ENCODE data around the gene PLXNA4.
"Not testable (repeated sequence)": the region's sequence is repeated elsewhere in the genome, so short reads cannot be mapped to it uniquely, and the experiment has no call there.

PLXNA4 gene, protein sequence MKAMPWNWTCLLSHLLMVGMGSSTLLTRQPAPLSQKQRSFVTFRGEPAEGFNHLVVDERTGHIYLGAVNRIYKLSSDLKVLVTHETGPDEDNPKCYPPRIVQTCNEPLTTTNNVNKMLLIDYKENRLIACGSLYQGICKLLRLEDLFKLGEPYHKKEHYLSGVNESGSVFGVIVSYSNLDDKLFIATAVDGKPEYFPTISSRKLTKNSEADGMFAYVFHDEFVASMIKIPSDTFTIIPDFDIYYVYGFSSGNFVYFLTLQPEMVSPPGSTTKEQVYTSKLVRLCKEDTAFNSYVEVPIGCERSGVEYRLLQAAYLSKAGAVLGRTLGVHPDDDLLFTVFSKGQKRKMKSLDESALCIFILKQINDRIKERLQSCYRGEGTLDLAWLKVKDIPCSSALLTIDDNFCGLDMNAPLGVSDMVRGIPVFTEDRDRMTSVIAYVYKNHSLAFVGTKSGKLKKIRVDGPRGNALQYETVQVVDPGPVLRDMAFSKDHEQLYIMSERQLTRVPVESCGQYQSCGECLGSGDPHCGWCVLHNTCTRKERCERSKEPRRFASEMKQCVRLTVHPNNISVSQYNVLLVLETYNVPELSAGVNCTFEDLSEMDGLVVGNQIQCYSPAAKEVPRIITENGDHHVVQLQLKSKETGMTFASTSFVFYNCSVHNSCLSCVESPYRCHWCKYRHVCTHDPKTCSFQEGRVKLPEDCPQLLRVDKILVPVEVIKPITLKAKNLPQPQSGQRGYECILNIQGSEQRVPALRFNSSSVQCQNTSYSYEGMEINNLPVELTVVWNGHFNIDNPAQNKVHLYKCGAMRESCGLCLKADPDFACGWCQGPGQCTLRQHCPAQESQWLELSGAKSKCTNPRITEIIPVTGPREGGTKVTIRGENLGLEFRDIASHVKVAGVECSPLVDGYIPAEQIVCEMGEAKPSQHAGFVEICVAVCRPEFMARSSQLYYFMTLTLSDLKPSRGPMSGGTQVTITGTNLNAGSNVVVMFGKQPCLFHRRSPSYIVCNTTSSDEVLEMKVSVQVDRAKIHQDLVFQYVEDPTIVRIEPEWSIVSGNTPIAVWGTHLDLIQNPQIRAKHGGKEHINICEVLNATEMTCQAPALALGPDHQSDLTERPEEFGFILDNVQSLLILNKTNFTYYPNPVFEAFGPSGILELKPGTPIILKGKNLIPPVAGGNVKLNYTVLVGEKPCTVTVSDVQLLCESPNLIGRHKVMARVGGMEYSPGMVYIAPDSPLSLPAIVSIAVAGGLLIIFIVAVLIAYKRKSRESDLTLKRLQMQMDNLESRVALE (N-terminal part only)

GRCh38 chr7:132575982-132576720 is at the start of gene PLXNA4:
PLXNA4 (minus strand) TSS chr7:132576470; CDS start chr7:132508693, 67,777 bp downstream.
- DNase-seq (ENCODE audit: low read depth in 2 of 2), result no peak

DNA sequence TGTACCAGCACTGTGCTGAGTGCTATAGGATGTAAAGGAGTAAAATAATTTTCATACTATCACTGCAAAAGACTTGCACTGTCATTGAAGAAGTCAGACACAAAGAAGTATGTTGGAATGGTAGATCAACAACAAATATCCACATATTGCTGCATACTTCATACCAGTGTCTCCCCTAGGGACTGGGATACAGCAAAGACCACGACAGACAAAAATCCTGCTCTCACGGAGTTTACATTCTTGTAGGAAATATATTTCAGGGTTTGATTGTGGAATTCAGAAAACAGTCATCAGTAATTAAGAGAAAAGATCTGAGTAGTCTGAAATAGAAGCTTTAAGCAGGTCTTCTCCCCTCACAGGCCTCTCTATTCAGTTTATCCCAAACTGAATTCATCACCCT is 49.4 kb upstream of the PLXNA4 start:
- DNase-seq (ENCODE audit: low read depth in 2 of 2), result no peak

DNA sequence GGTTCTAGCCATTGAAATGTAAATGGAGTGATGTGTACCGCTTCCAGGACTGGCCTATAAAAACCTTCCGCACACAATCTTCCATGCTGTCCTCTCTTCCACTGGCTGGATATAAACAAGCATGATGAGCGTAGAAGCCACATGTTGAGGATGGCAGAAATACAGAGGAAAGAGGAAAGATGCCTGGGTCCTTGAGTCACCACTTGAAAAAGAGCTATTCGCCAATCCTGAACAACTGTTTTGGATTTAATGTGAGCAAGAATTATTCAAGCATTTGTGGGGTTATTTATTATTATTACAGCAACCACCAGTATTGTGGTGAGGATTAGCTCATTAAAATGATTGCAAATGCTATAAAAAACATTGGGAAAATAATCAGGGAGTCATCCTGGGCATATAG is 45.8 kb upstream of the PLXNA4 start:
- DNase-seq (ENCODE audit: low read depth in 2 of 2), result no peak

GRCh38 chr7:132619967-132620366 is 43.7 kb upstream of the PLXNA4 start:
- no peak for DNase-seq (ENCODE audit: low read depth in 2 of 2)

- no peak for DNase-seq (ENCODE audit: low read depth in 2 of 2)
Measured at GRCh38 chr7:132618956-132619305, 42.7 kb upstream of the PLXNA4 start.

GRCh38 chr7:132618271-132618955 is 42.1 kb upstream of the PLXNA4 start:
- no peak for DNase-seq (ENCODE audit: low read depth in 2 of 2)

DNA sequence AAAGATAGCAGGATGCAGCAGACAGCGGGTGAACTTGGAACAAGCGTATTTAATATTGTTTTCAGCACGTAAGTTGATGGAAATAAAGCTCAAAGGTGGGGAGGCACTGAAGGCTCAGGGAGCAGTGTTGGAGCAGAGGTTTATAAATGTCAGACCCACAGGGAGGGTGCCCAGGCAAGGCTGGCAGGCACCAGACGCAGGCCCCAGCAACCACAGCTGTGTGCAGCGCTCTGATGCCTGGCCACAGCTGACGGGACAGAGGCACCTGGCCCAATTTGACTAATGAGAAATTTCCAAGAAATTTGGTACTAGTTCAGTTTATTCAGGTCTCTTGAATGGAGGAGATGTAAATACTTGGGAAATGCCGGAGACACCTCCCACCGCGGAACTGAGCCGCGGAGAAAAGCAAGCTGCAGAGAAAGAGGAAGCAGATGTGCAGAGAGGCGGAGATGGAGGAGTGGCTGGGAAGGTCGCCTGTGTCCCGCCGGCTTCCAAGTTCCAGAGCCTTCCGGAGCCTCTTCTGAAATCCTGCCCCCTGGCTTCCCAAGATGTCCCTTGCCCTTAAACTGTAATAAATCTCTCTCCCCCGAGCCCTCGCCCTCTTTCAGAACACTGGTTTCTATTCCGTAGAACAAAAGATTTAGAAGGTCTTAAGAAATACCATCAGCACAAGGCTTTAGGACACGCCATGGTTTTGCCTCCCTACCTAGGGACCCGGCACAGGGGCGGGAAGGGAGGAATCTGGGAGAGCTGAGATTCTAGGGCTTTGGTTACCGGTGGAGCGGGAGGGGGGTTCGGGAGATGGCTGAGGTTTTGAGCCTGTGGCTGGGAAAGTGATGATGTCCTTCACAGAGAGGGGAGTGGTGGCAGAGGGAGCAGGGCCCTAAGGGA is 38.4 kb upstream of the PLXNA4 start:
- no peak for DNase-seq (ENCODE audit: low read depth in 2 of 2)

- no peak for DNase-seq (ENCODE audit: low read depth in 2 of 2)
Measured at GRCh38 chr7:132613737-132614136, 37.5 kb upstream of the PLXNA4 start.

- no peak for DNase-seq (ENCODE audit: low read depth in 2 of 2)
Measured at GRCh38 chr7:132610995-132611394, 34.7 kb upstream of the PLXNA4 start.

DNA sequence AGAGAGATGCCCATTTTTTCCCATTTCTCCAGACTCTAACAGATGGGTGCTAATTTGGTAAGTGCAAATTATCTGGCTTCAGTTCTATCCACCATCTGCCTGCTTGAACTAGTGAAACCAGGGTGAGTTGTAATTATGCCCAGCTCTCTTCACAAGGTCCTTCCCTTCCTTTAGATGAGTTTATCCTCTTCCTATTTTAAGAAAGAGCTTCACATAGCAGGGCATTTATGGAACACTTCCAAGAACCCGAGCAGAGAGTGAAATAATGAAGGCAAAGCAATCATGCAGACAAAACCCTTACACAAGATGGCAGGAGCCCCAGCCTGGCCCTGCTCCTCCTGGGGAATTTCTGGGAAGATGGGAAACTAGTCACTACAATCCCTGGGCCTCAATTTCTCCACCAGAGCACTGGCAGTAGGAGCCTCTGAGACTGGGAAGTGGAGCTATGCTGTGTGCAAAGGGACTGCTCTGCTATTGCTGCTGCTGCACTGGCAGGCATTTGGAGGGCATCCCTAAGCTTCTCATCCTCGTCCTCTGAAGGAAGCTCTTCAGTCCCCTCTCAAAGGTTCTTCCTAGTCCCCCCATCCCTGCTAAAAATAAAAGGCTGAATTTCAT is 33.7 kb upstream of the PLXNA4 start:
- DNase-seq (ENCODE audit: low read depth in 2 of 2), result no peak

GRCh38 chr7:132609222-132609621 is 33.0 kb upstream of the PLXNA4 start:
- DNase-seq (ENCODE audit: low read depth in 2 of 2), result no peak

DNA sequence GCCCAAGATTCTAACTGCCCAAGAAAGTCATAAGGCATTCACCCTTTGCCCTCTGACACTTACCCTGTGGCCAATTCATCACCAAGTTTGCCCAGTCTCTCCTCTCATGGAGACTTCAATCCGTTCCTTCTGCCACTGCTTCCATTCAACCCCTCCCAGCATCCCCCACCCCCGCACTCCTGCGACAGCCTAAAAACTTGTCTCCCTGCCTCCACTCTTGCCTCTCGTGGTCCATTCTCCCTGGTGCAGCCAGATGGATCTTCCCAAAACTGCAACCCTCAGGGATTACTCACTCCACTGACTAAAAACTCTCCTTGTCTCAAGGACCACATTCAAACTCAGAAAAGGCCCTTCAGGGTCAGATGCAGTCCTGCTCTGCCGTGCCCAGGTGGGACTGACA is 32.3 kb upstream of the PLXNA4 start:
- DNase-seq (ENCODE audit: low read depth in 2 of 2), result no peak

- no peak for DNase-seq (ENCODE audit: low read depth in 2 of 2)
Measured at GRCh38 chr7:132607656-132608055, 31.4 kb upstream of the PLXNA4 start.

DNA sequence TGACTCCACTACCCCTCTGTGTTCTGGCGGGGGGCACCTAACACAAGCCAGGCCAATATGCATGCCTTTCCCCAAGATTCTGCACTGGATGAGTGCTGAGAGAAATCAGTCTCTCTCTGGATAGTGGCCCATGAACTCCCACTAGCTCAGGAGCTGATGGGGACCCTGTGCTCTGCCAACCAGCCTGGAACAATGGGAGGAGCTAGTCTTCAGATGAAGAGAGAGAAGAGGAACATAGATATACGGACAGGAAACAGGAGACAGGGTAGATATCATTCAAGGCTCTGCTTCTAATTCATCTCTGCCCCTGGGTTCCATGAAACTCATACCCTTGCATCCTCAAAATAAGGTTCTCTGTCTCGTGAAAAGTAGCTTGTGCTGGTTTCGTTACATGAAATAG is 27.9 kb upstream of the PLXNA4 start:
- DNase-seq (ENCODE audit: low read depth in 2 of 2), result no peak

DNA sequence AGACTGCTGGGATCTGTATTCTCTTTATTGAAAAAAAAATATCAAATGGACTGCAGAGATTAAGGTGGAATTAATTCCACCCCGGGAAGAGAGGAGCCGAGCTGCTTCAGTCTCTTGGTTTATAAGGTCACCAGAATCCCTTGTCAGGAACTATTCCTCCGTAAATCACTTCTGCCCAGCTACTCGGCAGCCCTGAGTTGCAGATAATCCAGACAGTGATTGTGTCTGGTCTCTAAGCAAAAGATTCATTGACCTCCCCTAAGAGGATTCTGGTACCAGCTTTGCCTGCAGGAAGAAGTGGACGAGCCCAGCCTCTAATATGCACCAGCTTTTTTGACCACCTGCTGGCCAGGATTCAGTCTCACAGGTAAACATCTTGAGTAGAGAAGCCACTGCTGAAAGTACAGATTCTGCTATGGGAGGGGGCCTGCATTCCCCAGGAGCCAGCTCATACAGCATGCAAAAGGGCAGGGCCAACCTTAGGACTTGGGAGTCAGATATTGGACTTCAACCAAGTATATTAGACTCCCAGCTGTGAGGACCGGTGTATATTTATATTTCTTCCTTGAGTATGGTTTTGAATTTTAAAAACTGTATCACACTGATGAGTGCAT is 27.1 kb upstream of the PLXNA4 start:
- no peak for DNase-seq (ENCODE audit: low read depth in 2 of 2)

- DNase-seq (ENCODE audit: low read depth in 2 of 2), result no peak
Measured at GRCh38 chr7:132601783-132602182, 25.5 kb upstream of the PLXNA4 start.

- no peak for DNase-seq (ENCODE audit: low read depth in 2 of 2)
Measured at GRCh38 chr7:132596588-132596987, 20.3 kb upstream of the PLXNA4 start.

DNA sequence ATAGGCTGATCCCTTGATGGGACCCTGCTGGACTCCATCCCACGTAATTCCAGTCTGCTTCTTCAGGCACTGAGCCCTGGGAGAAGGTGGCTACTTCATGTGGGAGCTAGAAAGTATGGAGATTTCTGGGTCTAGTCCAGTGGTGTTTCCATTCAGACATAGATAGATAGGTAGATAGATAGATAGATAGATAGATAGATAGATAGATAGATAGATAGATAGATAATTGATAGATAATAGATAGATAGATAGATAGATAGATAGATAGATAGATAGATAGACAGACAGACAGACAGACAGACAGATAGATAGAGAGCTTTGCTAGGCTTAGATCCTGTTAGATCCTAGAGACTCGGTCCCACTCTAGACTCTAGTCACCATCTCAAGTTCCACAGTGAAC is 18.5 kb upstream of the PLXNA4 start:
- DNase-seq (ENCODE audit: low read depth in 2 of 2), result not testable (repeated sequence)

DNA sequence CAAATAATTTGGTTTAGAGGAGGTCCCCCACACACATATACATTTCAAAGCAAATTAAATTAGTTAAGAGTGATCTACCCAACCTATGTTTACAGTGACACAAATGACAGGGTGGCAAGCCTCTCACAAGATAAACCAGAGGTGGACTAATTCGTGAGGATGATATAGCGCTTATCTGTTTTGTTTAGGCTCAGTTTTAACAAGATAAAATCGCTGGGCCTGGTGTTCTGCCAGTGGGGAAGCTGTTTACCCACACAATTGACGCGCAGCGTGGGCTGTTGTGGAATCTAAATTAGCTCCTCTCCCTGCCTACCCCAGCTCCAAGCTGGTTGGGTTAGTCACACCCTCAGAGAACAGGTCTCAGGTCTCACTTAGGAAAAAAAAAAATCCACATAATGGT is 16.7 kb upstream of the PLXNA4 start:
- no peak for DNase-seq (ENCODE audit: low read depth in 2 of 2)
